Natural killer cell (primary cell): Measurements from ENCODE around the gene BMP4. TPM values are rescaled to one million over a fixed set of nuclear protein-coding genes. Genes with fewer than 3 reads are reported as not detected.

Experiments
- ATAC-seq, 3 donors: fragments of 150-1000 bp in 2 of 3; fragments of 200-7000 bp in 1 of 3; cut with Tn5 transposase; 1 replicate in 1 of 3; 2 replicates in 2 of 3; pipeline ENCODE4 v1.10.0; 2021; ENCODE audit warnings: mild to moderate bottlenecking in 2 of 3, moderate library complexity in 2 of 3
- DNase-seq, 2 donors: peaks; one replicate each; pipeline versions ENCODE4 v3.0.0 to v3.0.0-alpha.2; 2013 to 2021; ENCODE audit warnings: mixed read lengths in 1 of 2
- H3K27ac ChIP-seq: one replicate; pipeline ENCODE4 v1.5.1; 2013; ENCODE audit warnings: mild to moderate bottlenecking, low read length
- H3K27me3 ChIP-seq: one replicate; pipeline ENCODE4 v1.6.1; 2013; ENCODE audit warnings: low read length; ENCODE audit not compliant: control insufficient read depth, insufficient read depth
- H3K36me3 ChIP-seq: one replicate; pipeline ENCODE4 v1.6.1; 2013; ENCODE audit warnings: low read length; ENCODE audit not compliant: control insufficient read depth, insufficient read depth
- H3K4me1 ChIP-seq: one replicate; pipeline ENCODE4 v1.6.1; 2013; ENCODE audit warnings: low read length; ENCODE audit not compliant: control insufficient read depth, insufficient read depth
- H3K4me3 ChIP-seq: one replicate; pipeline ENCODE4 v1.5.1; 2013; ENCODE audit warnings: low read length
- H3K9me3 ChIP-seq: one replicate; pipeline ENCODE4 v1.6.1; 2013; ENCODE audit warnings: low read length; ENCODE audit not compliant: control insufficient read depth, insufficient read depth
- H3K27ac Mint-ChIP-seq, 2 donors: one replicate each; pipeline ENCODE4 v1.8.0; 2022; ENCODE audit warnings: mild to moderate bottlenecking in 2 of 2, mixed read lengths in 2 of 2, moderate library complexity in 1 of 2
- H3K27me3 Mint-ChIP-seq, 2 donors: one replicate each; pipeline ENCODE4 v1.8.0; 2022; ENCODE audit warnings: low read depth in 2 of 2, mixed read lengths in 2 of 2
- H3K36me3 Mint-ChIP-seq: one replicate; pipeline ENCODE4 v1.8.0; 2022; ENCODE audit warnings: mixed read lengths
- H3K4me1 Mint-ChIP-seq, 2 donors: one replicate each; pipeline ENCODE4 v1.8.0; 2022; ENCODE audit warnings: mixed read lengths in 2 of 2
- H3K4me3 Mint-ChIP-seq: one replicate; pipeline ENCODE4 v1.8.0; 2022; ENCODE audit warnings: mild to moderate bottlenecking, moderate library complexity, mixed read lengths
- H3K9me3 Mint-ChIP-seq, 2 donors: one replicate each; pipeline ENCODE4 v1.8.0; 2022; ENCODE audit warnings: mixed read lengths in 2 of 2
- WGBS: methylation state at CpG from one replicate; pipeline ENCODE4 v1.1.7; 2013; ENCODE audit warnings: missing lambda C conversion rate; ENCODE audit not compliant: insufficient coverage; 5-methylcytosine and 5-hydroxymethylcytosine counted together
- intact Hi-C: fragments of 100-400 bp; cut with micrococcal nuclease; formaldehyde crosslinking; loops from one replicate; pipeline ENCODE4 v1.14.2; 2022
- total RNA-seq, 4 donors: library from RNA; stranded (reverse); fragments of 120-200 nt in 1 of 4; gene quantifications; one replicate each; pipeline versions ENCODE4 v1.2.3 to v1.2.4, GENCODE V29; 2013 to 2022
- TF ChIP-seq, protein P1 (sequence below): fragments of 200-600 bp; IDR thresholded peaks from one replicate; pipeline ENCODE4 v1.8.0; 2022; ENCODE audit warnings: antibody characterized with exemption

The BMP4 gene
- total RNA-seq, 3 donors from 2014 or later (not counting 1 experiment from before 2014, with no cell fraction given) = 0.45 TPM; not detected in 2

DNA sequence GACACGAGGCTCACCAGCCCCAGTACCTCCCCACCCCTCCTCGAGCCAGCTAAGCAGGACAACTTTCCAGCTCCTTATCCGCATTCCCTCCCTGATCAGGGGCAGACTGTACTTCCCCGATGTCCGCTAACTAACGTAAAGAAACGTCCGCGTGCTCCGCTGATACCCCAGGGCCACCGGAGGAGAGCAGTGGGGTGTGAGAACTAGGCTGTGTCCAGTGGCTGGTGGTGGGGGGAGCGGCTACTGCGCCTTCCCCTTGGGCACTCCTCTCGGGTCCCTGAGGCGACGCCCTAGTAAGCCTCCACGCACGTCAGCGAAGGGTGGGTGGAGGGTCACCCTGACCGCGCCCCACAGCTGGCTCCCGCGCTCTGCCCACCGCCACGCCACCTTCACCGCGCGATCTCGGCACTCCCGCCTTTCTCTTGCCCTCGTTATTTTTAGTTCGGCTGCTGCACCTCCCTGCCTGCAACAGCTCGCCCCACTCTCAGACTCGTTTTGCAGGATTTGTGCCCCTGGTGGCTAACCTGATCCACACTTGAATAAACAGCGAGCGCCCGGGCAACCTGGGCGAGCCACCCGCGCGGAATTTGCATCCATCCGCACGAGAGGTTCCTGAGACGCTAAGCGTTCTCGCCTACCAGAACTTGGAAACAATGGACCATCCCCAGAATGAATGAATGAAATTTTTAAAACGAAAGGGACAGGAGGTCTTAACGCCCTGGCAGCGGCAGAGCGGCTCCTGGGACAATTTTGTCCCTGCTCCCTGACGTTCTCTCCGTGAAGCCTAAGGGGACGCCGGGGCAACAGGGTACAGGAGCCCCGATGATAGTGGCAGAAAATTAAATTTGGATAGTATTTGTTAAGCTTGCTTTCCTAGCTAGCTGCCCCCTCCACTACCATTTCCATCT, 6.9 kb upstream of the BMP4 start:
- H3K4me1 Mint-ChIP-seq = no peaks in the 10 kb centered on the region
- Histone ChIP-seq H3K27me3 (peaks cover 12% of the 10 kb centered on the region), H3K36me3 (no peaks in the 10 kb centered on the region), H3K9me3 (no peaks in the 10 kb centered on the region), H3K4me1 (peaks cover 4% of the 10 kb centered on the region), H3K4me3 (no peak overlapping the region), H3K27ac (no peak overlapping the region)
- DNase-seq (peak in 1 of 2 donors; percentile 17), ATAC-seq (no peak)
- no peaks in the 10 kb centered on the region for H3K36me3 Mint-ChIP-seq
- intact Hi-C loops = no loop called here
- TF ChIP-seq, protein P1, sequence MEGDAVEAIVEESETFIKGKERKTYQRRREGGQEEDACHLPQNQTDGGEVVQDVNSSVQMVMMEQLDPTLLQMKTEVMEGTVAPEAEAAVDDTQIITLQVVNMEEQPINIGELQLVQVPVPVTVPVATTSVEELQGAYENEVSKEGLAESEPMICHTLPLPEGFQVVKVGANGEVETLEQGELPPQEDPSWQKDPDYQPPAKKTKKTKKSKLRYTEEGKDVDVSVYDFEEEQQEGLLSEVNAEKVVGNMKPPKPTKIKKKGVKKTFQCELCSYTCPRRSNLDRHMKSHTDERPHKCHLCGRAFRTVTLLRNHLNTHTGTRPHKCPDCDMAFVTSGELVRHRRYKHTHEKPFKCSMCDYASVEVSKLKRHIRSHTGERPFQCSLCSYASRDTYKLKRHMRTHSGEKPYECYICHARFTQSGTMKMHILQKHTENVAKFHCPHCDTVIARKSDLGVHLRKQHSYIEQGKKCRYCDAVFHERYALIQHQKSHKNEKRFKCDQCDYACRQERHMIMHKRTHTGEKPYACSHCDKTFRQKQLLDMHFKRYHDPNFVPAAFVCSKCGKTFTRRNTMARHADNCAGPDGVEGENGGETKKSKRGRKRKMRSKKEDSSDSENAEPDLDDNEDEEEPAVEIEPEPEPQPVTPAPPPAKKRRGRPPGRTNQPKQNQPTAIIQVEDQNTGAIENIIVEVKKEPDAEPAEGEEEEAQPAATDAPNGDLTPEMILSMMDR = no peak
- WGBS = 8% methylated on average over 52 of the region's 55 CpGs
- peaks cover 25 to 32% of the 10 kb centered on the region in 2 donors for H3K27me3 Mint-ChIP-seq
- H3K4me3 Mint-ChIP-seq = no peak overlapping the region
- H3K9me3 Mint-ChIP-seq = no peaks in the 10 kb centered on the region
- no peak overlapping the region for H3K27ac Mint-ChIP-seq

DNA sequence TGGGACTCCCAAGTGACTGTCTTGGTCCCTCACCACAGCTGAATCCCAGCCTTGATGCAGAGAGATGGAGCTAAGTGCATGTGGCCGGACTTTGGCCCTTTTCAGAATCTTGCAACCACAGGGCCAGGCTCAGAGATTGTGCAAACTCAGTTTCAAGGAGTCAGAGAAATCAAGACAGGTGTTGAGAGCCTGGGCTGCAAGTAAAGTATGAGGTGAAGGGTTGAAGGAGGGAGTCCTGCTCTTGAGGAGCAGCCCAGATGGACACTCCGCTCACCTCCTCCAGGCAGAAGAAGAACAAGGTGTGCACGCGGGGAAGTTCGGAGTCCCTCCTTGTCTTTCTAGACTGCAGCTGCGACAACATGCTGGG, 6.3 kb upstream of the BMP4 start:
- no peaks in the 10 kb centered on the region for H3K36me3 ChIP-seq
- peaks cover 4% of the 10 kb centered on the region for H3K4me1 ChIP-seq
- intact Hi-C loops = no loop called here
- peaks cover 25 to 33% of the 10 kb centered on the region in 2 donors for H3K27me3 Mint-ChIP-seq
- H3K27ac ChIP-seq = no peak overlapping the region
- peaks cover 12% of the 10 kb centered on the region for H3K27me3 ChIP-seq
- H3K9me3 ChIP-seq = no peaks in the 10 kb centered on the region
- no peak overlapping the region for H3K4me3 Mint-ChIP-seq
- no peaks in the 10 kb centered on the region for H3K9me3 Mint-ChIP-seq
- no peaks in the 10 kb centered on the region for H3K36me3 Mint-ChIP-seq
- no peak overlapping the region for H3K27ac Mint-ChIP-seq
- no peak overlapping the region for H3K4me3 ChIP-seq
- no peaks in the 10 kb centered on the region for H3K4me1 Mint-ChIP-seq
- 47% methylated on average over 6 of the region's 6 CpGs for WGBS
- DNase-seq (no peak), ATAC-seq (no peak)
- TF ChIP-seq, protein P1 = no peak

DNA sequence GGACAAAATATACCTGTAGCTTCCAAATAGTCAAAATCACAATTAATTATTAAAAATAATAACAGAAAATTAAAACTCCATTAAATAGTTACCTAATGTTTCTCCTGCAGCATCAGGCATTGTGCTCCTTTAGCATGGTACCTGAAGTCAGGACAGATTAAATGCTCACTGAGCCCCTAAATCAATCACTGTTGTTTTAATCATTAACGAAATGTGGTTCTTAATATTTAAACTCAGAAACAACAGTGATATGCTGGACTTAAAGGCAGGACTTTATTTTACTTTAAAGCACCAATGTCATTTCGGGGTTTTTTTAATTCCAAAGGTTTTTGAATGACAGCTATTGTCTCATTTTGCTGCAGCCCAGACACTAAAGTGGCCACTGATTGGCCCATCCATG, 2.0 kb upstream of the BMP4 start:
- peaks cover 46 to 52% of the 10 kb centered on the region in 2 donors for H3K27me3 Mint-ChIP-seq
- WGBS = 81% methylated on average over 2 of the region's 2 CpGs
- Histone ChIP-seq H3K9me3 (no peaks in the 10 kb centered on the region), H3K4me3 (no peak overlapping the region), H3K36me3 (no peaks in the 10 kb centered on the region), H3K27me3 (peaks cover 27% of the 10 kb centered on the region), H3K4me1 (peaks cover 27% of the 10 kb centered on the region), H3K27ac (no peak overlapping the region)
- peaks cover 0 to 9% of the 10 kb centered on the region in 2 donors for H3K4me1 Mint-ChIP-seq
- TF ChIP-seq, protein P1 = no peak
- ATAC-seq (no peak), DNase-seq (no peak)
- H3K9me3 Mint-ChIP-seq = no peaks in the 10 kb centered on the region
- H3K27ac Mint-ChIP-seq = no peak overlapping the region
- intact Hi-C loops = no loop called here
- no peaks in the 10 kb centered on the region for H3K36me3 Mint-ChIP-seq
- no peak overlapping the region for H3K4me3 Mint-ChIP-seq

DNA sequence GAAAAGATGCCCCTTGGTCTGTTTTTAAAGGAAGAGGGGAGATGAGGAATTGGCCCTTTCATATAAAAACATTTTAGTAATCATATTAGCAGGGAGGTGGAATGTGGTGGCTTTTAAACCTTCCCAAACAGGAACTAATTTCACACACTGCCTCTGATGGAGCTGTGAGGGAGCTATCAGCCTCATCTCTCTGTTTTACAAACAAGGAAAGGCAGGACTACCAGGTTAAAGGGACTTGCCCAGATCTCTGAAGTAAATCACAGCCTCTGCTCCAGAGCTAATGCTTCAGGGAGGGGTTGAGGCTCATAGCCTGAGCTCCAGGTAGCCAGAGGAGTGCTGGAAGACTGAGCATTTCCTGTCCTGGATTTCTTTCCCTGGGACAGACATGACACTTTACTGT, 1.1 kb upstream of the BMP4 start:
- Histone ChIP-seq H3K27ac (no peak overlapping the region), H3K36me3 (no peaks in the 10 kb centered on the region), H3K27me3 (peaks cover 30% of the 10 kb centered on the region), H3K9me3 (no peaks in the 10 kb centered on the region), H3K4me3 (no peak overlapping the region), H3K4me1 (peaks cover 23% of the 10 kb centered on the region)
- ATAC-seq (no peak), DNase-seq (no peak)
- H3K4me1 Mint-ChIP-seq = peaks cover 0 to 14% of the 10 kb centered on the region in 2 donors
- H3K4me3 Mint-ChIP-seq = no peak overlapping the region
- no peak overlapping the region for H3K27ac Mint-ChIP-seq
- intact Hi-C loops = no loop called here
- TF ChIP-seq, protein P1 = no peak
- peaks cover 42 to 51% of the 10 kb centered on the region in 2 donors for H3K27me3 Mint-ChIP-seq
- no peaks in the 10 kb centered on the region for H3K9me3 Mint-ChIP-seq
- no peaks in the 10 kb centered on the region for H3K36me3 Mint-ChIP-seq
